GM12878 (cell line): ENCODE data around the gene PALD1. TPM values are rescaled to one million over a fixed set of nuclear protein-coding genes. Genes with fewer than 3 reads are reported as not detected.

Source experiments
- ATAC-seq: fragments of 200-7000 bp; cut with Tn5 transposase; 3 replicates; pipeline ENCODE4 v1.9.1; 2020; ENCODE audit warnings: mild to moderate bottlenecking, moderate library complexity
- BruUV-seq: library from RNA; stranded (reverse); fragments of 400-500 nt; replicated peaks from 2 replicates; lab custom pipeline; 2021; lab: Mats Ljungman, UMichigan
- CTCF ChIA-PET: fragments of 300-600 bp; sonication (Branson Sonifier 250); formaldehyde crosslinking; extraction: SDS; loops from one replicate; lab custom pipeline; 2021; ENCODE audit warnings: inconsistent platforms; lab: Yijun Ruan, JAX
- POLR2A ChIA-PET: fragments of 350-600 bp; formaldehyde crosslinking; extraction: SDS; loops from one replicate; lab custom pipeline; 2021; ENCODE audit warnings: inconsistent platforms; lab: Charles Lee
- RAD21 ChIA-PET: fragments of 300-600 bp; sonication (Branson Sonifier 250); formaldehyde crosslinking; loops from one replicate; lab custom pipeline; 2023; ENCODE audit warnings: antibody characterized with exemption; ENCODE audit not compliant: unreplicated experiment; lab: Charles Lee
- SMC1A ChIA-PET: fragments of 300-600 bp; sonication (Branson Sonifier 250); formaldehyde crosslinking; loops from one replicate; lab custom pipeline; 2023; ENCODE audit not compliant: unreplicated experiment, uncharacterized antibody; lab: Charles Lee
- DNase-seq: peaks from one replicate; pipeline ENCODE4 v3.0.0-alpha.2; 2011; ENCODE audit warnings: low read depth, low spot score
- FAIRE-seq: peaks from 3 replicates; lab custom pipeline; 2011; peaks lifted over from hg19 to GRCh38; lab: Jason Lieb, UNC
- H2AFZ ChIP-seq: 2 replicates; pipeline ENCODE4 v1.6.0; 2011; ENCODE audit warnings: low read depth, low read length, control low read depth; ENCODE audit not compliant: control insufficient read depth
- H3K27ac ChIP-seq: 2 replicates; pipeline ENCODE4 v1.5.1; 2011; ENCODE audit warnings: control low read depth; ENCODE audit not compliant: control insufficient read depth, insufficient read depth
- H3K27me3 ChIP-seq, 2 experiments: replicated peaks in 1 of 2; 2 replicates each; pipeline versions ENCODE4 v1.6.0 to v1.6.1; 2011; ENCODE audit warnings: low read length in 1 of 2; ENCODE audit not compliant: control insufficient read depth in 2 of 2, insufficient read depth in 2 of 2
- H3K36me3 ChIP-seq, 2 experiments: 2 replicates each; pipeline ENCODE4 v1.5.1; 2011; ENCODE audit warnings: low read length in 1 of 2; ENCODE audit not compliant: control insufficient read depth in 2 of 2, insufficient read depth in 2 of 2
- H3K4me1 ChIP-seq: 2 replicates; pipeline ENCODE4 v1.6.1; 2011; ENCODE audit warnings: mild to moderate bottlenecking, low read length, moderate library complexity, mixed read lengths; ENCODE audit not compliant: control insufficient read depth, insufficient read depth
- H3K4me2 ChIP-seq: 2 replicates; pipeline ENCODE4 v1.6.0; 2011; ENCODE audit warnings: control low read depth; ENCODE audit not compliant: control insufficient read depth, insufficient read depth
- H3K4me3 ChIP-seq: fragments of 200-600 bp; sonication (generic); 2 replicates; pipeline ENCODE4 v1.5.1; 2016
- H3K79me2 ChIP-seq: 2 replicates; pipeline ENCODE4 v1.6.0; 2011; ENCODE audit warnings: low read length; ENCODE audit not compliant: control insufficient read depth, insufficient read depth
- H3K9ac ChIP-seq: 2 replicates; pipeline ENCODE4 v1.8.0; 2011; ENCODE audit warnings: low read length, control low read depth, mixed read lengths; ENCODE audit not compliant: control insufficient read depth, insufficient read depth
- H3K9me3 ChIP-seq: replicated peaks from 3 replicates; pipeline ENCODE4 v1.5.1; 2011; ENCODE audit warnings: mild to moderate bottlenecking, low read length; ENCODE audit not compliant: control insufficient read depth, insufficient read depth
- H4K20me1 ChIP-seq: 2 replicates; pipeline ENCODE4 v1.6.0; 2011; ENCODE audit not compliant: control insufficient read depth, insufficient read depth
- BRCA1 ChIP-seq: IDR thresholded peaks from 2 replicates; pipeline ENCODE4 v1.6.1; 2011; ENCODE audit warnings: low read depth, low read length, improper control_type of control experiment
- EP300 ChIP-seq, 2 experiments: fragments of 150-350 bp in 1 of 2; IDR thresholded peaks; 2 replicates each; pipeline ENCODE4 v1.6.1; 2011 to 2012; ENCODE audit warnings: low read depth in 2 of 2, low read length in 2 of 2, borderline replicate concordance in 1 of 2, improper control_type of control experiment in 1 of 2, inconsistent platforms in 1 of 2; ENCODE audit not compliant: control insufficient read depth in 1 of 2
- FOXK2 ChIP-seq: fragments of 450-650 bp; IDR thresholded peaks from 2 replicates; pipeline ENCODE4 v1.6.1; 2017; ENCODE audit warnings: mild to moderate bottlenecking, moderate library complexity
- GABPA ChIP-seq: IDR thresholded peaks from 2 replicates; pipeline ENCODE4 v1.6.1; 2014; ENCODE audit warnings: antibody characterized with exemption, low read depth, mild to moderate bottlenecking, inconsistent platforms
- HDGF ChIP-seq: fragments of 450-650 bp; IDR thresholded peaks from 2 replicates; pipeline ENCODE4 v1.6.1; 2016; ENCODE audit warnings: antibody characterized with exemption
- IKZF2 ChIP-seq, 2 experiments: fragments of 450-650 bp; IDR thresholded peaks; 2 replicates each; pipeline ENCODE4 v1.6.1; 2017; ENCODE audit warnings: mild to moderate bottlenecking in 2 of 2, moderate library complexity in 2 of 2
- LARP7 ChIP-seq: fragments of 450-650 bp; IDR thresholded peaks from 2 replicates; pipeline ENCODE4 v1.6.1; 2017; ENCODE audit warnings: mild to moderate bottlenecking
- MEF2B ChIP-seq: fragments of 450-650 bp; IDR thresholded peaks from 2 replicates; pipeline ENCODE4 v1.6.1; 2018; ENCODE audit warnings: mild to moderate bottlenecking, moderate library complexity; ENCODE audit not compliant: partially characterized antibody, poor library complexity, severe bottlenecking
- NFYA ChIP-seq: IDR thresholded peaks from 2 replicates; pipeline ENCODE4 v1.6.1; 2011; ENCODE audit warnings: low read depth, mild to moderate bottlenecking, low read length, improper control_type of control experiment, borderline replicate concordance
- NR2C2 ChIP-seq: IDR thresholded peaks from 2 replicates; pipeline ENCODE4 v1.6.1; 2011; ENCODE audit warnings: borderline replicate concordance, low read depth; ENCODE audit not compliant: control insufficient read depth, insufficient read length
- POLR2AphosphoS5 ChIP-seq: IDR thresholded peaks from 2 replicates; pipeline ENCODE4 v1.6.1; 2011; ENCODE audit warnings: mild to moderate bottlenecking, low read length, inconsistent platforms
- RBBP5 ChIP-seq: fragments of 200-600 bp; sonication (generic); conservative IDR thresholded peaks from 2 replicates; pipeline ENCODE4 v1.6.1; 2016
- SIX5 ChIP-seq: IDR thresholded peaks from 2 replicates; pipeline ENCODE4 v1.6.1; 2011; ENCODE audit warnings: mild to moderate bottlenecking, low read depth, low read length, moderate library complexity; ENCODE audit not compliant: severe bottlenecking
- SUPT20H ChIP-seq: IDR thresholded peaks from 2 replicates; pipeline ENCODE4 v1.6.1; 2011; ENCODE audit warnings: low read depth, mild to moderate bottlenecking, low read length, moderate library complexity, borderline replicate concordance; ENCODE audit not compliant: control insufficient read depth
- ZBED1 ChIP-seq: IDR thresholded peaks from 2 replicates; pipeline ENCODE4 v1.6.1; 2016; ENCODE audit warnings: borderline replicate concordance
- ZBTB11 ChIP-seq: fragments of 450-650 bp; formaldehyde crosslinking; IDR thresholded peaks from 2 replicates; pipeline ENCODE4 v1.5.0; 2022; ENCODE audit warnings: mild to moderate bottlenecking, missing genetic modification characterization
- WGBS: methylation state at CpG from one replicate; pipeline ENCODE4 v1.1.6; 2016; ENCODE audit warnings: low lambda C conversion rate; ENCODE audit not compliant: insufficient replicate concordance, insufficient coverage; ENCODE audit errors: missing lambda C conversion rate; 5-methylcytosine and 5-hydroxymethylcytosine counted together
- in situ Hi-C: fragments of 300-500 bp; cut with MboI; formaldehyde crosslinking; loops from 9 replicates; pipeline ENCODE4 v1.14.3; 2018; ENCODE audit warnings: mixed read lengths
- intact Hi-C: fragments of 100-400 bp; cut with micrococcal nuclease; formaldehyde crosslinking; loops from one replicate; pipeline ENCODE4 v1.14.2; 2022; ENCODE audit not compliant: unreplicated experiment
- polyA plus RNA-seq, 11 experiments: library from polyadenylated mRNA; depleted of rRNA in 4 of 11; unstranded in 6 of 11; stranded (reverse) in 5 of 11; fragments of >200 nt; fragmentation: Nextera tagmentation in 4 of 11; fragmentation: Illumina TruSeq in 1 of 11; extraction: Ambion mirVana in 4 of 11; extraction: Trizol in 1 of 11; gene quantifications; 1 replicate in 1 of 11; 2 replicates in 10 of 11; pipeline versions ENCODE4 v1.2.1 to v1.2.3, GENCODE V29; 2011 to 2016; ENCODE audit warnings: inconsistent platforms in 2 of 11, missing spikeins in 2 of 11, low read depth in 1 of 11
- total RNA-seq, 4 experiments: library from RNA; depleted of rRNA in 3 of 4; stranded (reverse); fragments of >200 nt in 3 of 4; fragmentation: Illumina TruSeq in 1 of 4; extraction: Trizol in 1 of 4; gene quantifications; 2 replicates each; pipeline versions ENCODE4 v1.2.1 to v1.2.3, GENCODE V29; 2013 to 2021
- TF ChIP-seq, protein P1 (sequence below): IDR thresholded peaks from 2 replicates; pipeline ENCODE4 v1.6.1; 2012; ENCODE audit warnings: low read depth, low read length, improper control_type of control experiment
- TF ChIP-seq, protein P2 (sequence below): fragments of 450-650 bp; conservative IDR thresholded peaks from 2 replicates; pipeline ENCODE4 v1.6.1; 2017; ENCODE audit warnings: mild to moderate bottlenecking, moderate library complexity
- TF ChIP-seq, protein P3 (sequence below): IDR thresholded peaks from 2 replicates; pipeline ENCODE4 v1.6.1; 2011; ENCODE audit warnings: low read depth, mild to moderate bottlenecking, low read length, moderate library complexity, borderline replicate concordance; ENCODE audit errors: extremely low read depth

Gene PALD1
- total and polyA plus RNA-seq, 10 of the 15 experiments (the other 5 are each of a cell fraction or from before 2014, with no cell fraction given), result 0.43 to 20.9 (median 9.0) TPM

DNA sequence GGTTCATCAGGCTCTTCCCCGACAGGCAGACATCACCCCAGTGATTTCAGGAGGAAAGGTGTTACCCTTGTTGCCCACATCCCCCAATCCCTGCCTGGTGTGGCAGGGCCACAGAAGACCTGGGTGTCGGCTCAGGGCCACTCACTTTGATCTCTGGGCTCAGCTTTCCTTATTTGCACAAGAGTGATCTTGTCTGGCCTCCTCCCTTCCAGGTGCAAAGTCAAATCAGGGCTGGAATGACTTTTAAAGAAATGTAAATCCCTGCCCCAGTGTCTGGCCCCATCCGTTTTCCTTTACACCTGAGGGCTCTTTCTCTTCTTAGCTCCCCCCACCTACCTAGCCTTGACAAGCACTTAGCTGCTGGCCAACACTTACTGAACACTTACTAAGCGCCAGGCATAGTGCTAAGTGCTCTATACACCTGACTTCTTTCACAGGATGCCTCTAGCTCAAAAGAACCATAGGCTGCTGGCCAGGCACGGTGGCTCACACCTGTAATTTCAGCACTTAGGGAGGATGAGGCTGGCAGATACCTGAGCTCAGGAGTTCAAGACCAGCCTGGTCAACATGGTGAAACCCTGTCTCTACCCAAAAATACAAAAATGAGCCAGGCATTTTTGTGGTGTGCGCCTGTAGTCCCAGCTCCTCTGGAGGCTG is 36.1 kb upstream of the PALD1 start:
- RAD21 ChIA-PET, result no interaction called here
- POLR2A ChIA-PET, result no interaction called here
- no peak for DNase-seq
- BruUV-seq, result no TSS peak
- CTCF ChIA-PET, result no interaction called here
- SMC1A ChIA-PET, result no interaction called here
- H3K4me3 ChIP-seq, result no peak overlapping the region
- H3K4me1 ChIP-seq, result no peaks in the 10 kb centered on the region
- H3K9me3 ChIP-seq, result no peaks in the 10 kb centered on the region
- TF ChIP-seq NR2C2, result no peak
- TF ChIP-seq, protein P1, sequence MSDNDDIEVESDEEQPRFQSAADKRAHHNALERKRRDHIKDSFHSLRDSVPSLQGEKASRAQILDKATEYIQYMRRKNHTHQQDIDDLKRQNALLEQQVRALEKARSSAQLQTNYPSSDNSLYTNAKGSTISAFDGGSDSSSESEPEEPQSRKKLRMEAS, result no peak
- no peak for TF ChIP-seq LARP7
- no peak for TF ChIP-seq POLR2AphosphoS5
- no peak for TF ChIP-seq RBBP5
- no peak for TF ChIP-seq NFYA
- no peak for TF ChIP-seq IKZF2 (IDR thresholded peaks at IDR 0.05)
- TF ChIP-seq EP300 (IDR thresholded peaks at IDR 0.05; ENCODE audit: borderline replicate concordance in 1 of 2, control insufficient read depth in 1 of 2, low read depth in 2 of 2, low read length in 2 of 2), result no peak
- TF ChIP-seq GABPA, result no peak
- no peak for TF ChIP-seq SUPT20H
- TF ChIP-seq ZBED1, result no peak
- no peak for TF ChIP-seq FOXK2
- TF ChIP-seq MEF2B, result no peak
- TF ChIP-seq, protein P2, sequence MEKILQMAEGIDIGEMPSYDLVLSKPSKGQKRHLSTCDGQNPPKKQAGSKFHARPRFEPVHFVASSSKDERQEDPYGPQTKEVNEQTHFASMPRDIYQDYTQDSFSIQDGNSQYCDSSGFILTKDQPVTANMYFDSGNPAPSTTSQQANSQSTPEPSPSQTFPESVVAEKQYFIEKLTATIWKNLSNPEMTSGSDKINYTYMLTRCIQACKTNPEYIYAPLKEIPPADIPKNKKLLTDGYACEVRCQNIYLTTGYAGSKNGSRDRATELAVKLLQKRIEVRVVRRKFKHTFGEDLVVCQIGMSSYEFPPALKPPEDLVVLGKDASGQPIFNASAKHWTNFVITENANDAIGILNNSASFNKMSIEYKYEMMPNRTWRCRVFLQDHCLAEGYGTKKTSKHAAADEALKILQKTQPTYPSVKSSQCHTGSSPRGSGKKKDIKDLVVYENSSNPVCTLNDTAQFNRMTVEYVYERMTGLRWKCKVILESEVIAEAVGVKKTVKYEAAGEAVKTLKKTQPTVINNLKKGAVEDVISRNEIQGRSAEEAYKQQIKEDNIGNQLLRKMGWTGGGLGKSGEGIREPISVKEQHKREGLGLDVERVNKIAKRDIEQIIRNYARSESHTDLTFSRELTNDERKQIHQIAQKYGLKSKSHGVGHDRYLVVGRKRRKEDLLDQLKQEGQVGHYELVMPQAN, result no peak
- TF ChIP-seq ZBTB11 (CRISPR knock-in tag), result no peak
- TF ChIP-seq HDGF, result no peak
- no peak for TF ChIP-seq BRCA1
- TF ChIP-seq SIX5, result no peak
- TF ChIP-seq, protein P3, sequence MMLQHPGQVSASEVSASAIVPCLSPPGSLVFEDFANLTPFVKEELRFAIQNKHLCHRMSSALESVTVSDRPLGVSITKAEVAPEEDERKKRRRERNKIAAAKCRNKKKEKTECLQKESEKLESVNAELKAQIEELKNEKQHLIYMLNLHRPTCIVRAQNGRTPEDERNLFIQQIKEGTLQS, result no peak
- H4K20me1 ChIP-seq, result no peaks in the 10 kb centered on the region
- no peak for ATAC-seq
- H2AFZ ChIP-seq, result no peak overlapping the region
- no peaks in the 10 kb centered on the region for H3K79me2 ChIP-seq
- no peak overlapping the region for H3K27ac ChIP-seq
- no peak overlapping the region for H3K9ac ChIP-seq
- 42% methylated on average over 6 of the region's 6 CpGs for WGBS
- H3K4me2 ChIP-seq, result no peak overlapping the region
- in situ Hi-C loops, result no loop called here
- intact Hi-C loops, result no loop called here
- no peaks in the 10 kb centered on the region for H3K36me3 ChIP-seq
- no peak for FAIRE-seq
- peaks cover 13 to 18% of the 10 kb centered on the region in 2 experiments for H3K27me3 ChIP-seq
